Adrenal gland (tissue), 12 donors: ENCODE measurements around the gene TPK1. TPM values are rescaled to one million over a fixed set of nuclear protein-coding genes. Genes with fewer than 3 reads are reported as not detected.

Experiments
- DNase-seq, 7 donors: peaks; one replicate each; pipeline ENCODE4 v3.0.0-alpha.2; 2019 to 2020
- H3K27ac ChIP-seq, 5 donors: fragments of 200-600 bp; sonication (generic) in 4 of 5; 1 replicate in 3 of 5; 2 replicates in 2 of 5; pipeline versions ENCODE4 v1.5.1 to v1.8.0; 2016 to 2020; ENCODE audit warnings: mild to moderate bottlenecking in 1 of 5
- H3K27me3 ChIP-seq: fragments of 200-600 bp; 2 replicates; pipeline ENCODE4 v1.8.0; 2021
- H3K36me3 ChIP-seq, 2 donors: fragments of 200-600 bp; replicated peaks in 1 of 2; 1 replicate in 1 of 2; 2 replicates in 1 of 2; pipeline versions ENCODE4 v1.5.1 to v1.8.0; 2018 to 2022
- H3K4me1 ChIP-seq, 2 donors: fragments of 200-600 bp; replicated peaks in 1 of 2; 1 replicate in 1 of 2; 2 replicates in 1 of 2; pipeline versions ENCODE4 v1.5.1 to v1.8.0; 2018 to 2021
- H3K4me3 ChIP-seq, 4 donors: fragments of 200-600 bp; sonication (generic) in 3 of 4; one replicate each; pipeline ENCODE4 v1.5.1; 2016 to 2018
- H3K9me3 ChIP-seq, 3 donors: fragments of 200-600 bp; sonication (generic) in 1 of 3; replicated peaks in 1 of 3; 1 replicate in 2 of 3; 2 replicates in 1 of 3; pipeline versions ENCODE4 v1.5.1 to v1.8.0; 2016 to 2021
- POLR2A ChIP-seq, 2 donors: fragments of 450-650 bp; IDR thresholded peaks; one replicate each; pipeline ENCODE4 v1.6.1; 2017; ENCODE audit warnings: antibody characterized with exemption in 2 of 2, mild to moderate bottlenecking in 2 of 2, moderate library complexity in 1 of 2
- WGBS, 4 donors: extraction: QIAGEN DNeasy Blood & Tissue Kit in 2 of 4; methylation state at CpG; one replicate each; pipeline versions ENCODE4 v1.1.5 to v1.1.7; 2013 to 2017; 5-methylcytosine and 5-hydroxymethylcytosine counted together
- intact Hi-C, 2 donors: fragments of 100-400 bp; cut with DNase I; formaldehyde crosslinking; loops; one replicate each; pipeline versions ENCODE4 v1.14.1 to v1.15.0; 2022 to 2023
- polyA plus RNA-seq, 3 donors: library from polyadenylated mRNA; stranded (reverse); fragments of 200-250 nt in 2 of 3; fragments of 350-450 nt in 1 of 3; fragmentation: Illumina TruSeq in 1 of 3; extraction: RNeasy Lipid Tissue Mini Kit (QIAGEN cat#74804) in 1 of 3; gene quantifications; one replicate each; pipeline ENCODE4 v1.2.3, GENCODE V29; 2013 to 2014
- total RNA-seq, 9 donors: library from RNA; depleted of rRNA in 4 of 9; stranded (reverse); fragments of >200 nt in 4 of 9; fragments of 120-200 nt in 1 of 9; fragmentation: NEBNext Ultra II Directional in 1 of 9; extraction: Animal tissue kit (Norgen Biotek cat#: 25700) in 1 of 9; gene quantifications; one replicate each; pipeline versions ENCODE4 v1.1.0 to v1.2.4, GENCODE V29; 2013 to 2023
- TF ChIP-seq, protein P1 (sequence below), 6 experiments: fragments of 450-650 bp in 4 of 6; fragments of 200-600 bp in 2 of 6; sonication (generic) in 1 of 6; IDR thresholded peaks; 1 replicate in 5 of 6; 2 replicates in 1 of 6; pipeline versions ENCODE4 v1.5.1 to v1.8.0; 2016 to 2021; ENCODE audit warnings: antibody characterized with exemption in 6 of 6, mild to moderate bottlenecking in 2 of 6, moderate library complexity in 1 of 6
- donor health status: healthy with polysubstance abuse.
- donor health status: Bipolar disorder and iron deficiency.
- donor health status: DM: yes; HTN: yes; CAD: no.
- donor health status: DM: no; HTN: no; CAD: no.
- donor health status: DM: no; HTN: no; CAD: no.
- donor health status: DM: yes; HTN: yes; CAD: no.

TPK1 gene
- total and polyA plus RNA-seq, 12 donors = 3.7 to 10.6 (median 9.6) TPM

DNA sequence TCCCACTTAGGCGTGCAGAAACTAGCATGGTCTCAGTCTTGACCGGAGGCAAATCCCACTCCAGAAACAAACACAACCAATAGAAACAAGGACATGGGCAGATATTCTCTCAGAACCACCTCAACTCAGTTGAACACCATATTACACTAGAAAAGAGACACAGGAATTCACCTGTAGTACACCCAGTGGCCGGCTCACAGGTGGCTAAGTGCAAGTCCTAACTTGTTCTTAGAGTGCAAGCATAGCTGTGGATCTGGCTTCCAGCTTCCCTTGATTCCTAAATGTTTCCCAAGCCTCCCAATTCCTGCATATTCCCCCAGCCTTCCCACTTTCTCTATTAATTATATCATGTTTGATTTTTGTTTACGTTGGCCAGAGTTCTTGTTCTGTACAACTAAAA, 164.4 kb downstream of the TPK1 start:
- WGBS, 4 donors = 82 to 89% (median 86%) methylated on average over 4 of the region's 4 CpGs
- Histone ChIP-seq H3K27me3 (no peaks in the 10 kb centered on the region), H3K4me1 (no peaks in the 10 kb centered on the region), H3K4me3 (no peak overlapping the region), H3K36me3 (no peaks in the 10 kb centered on the region), H3K27ac (no peak overlapping the region), H3K9me3 (no peaks in the 10 kb centered on the region)
- TF ChIP-seq POLR2A (IDR thresholded peaks at IDR 0.05) = no peak
- TF ChIP-seq, protein P1, sequence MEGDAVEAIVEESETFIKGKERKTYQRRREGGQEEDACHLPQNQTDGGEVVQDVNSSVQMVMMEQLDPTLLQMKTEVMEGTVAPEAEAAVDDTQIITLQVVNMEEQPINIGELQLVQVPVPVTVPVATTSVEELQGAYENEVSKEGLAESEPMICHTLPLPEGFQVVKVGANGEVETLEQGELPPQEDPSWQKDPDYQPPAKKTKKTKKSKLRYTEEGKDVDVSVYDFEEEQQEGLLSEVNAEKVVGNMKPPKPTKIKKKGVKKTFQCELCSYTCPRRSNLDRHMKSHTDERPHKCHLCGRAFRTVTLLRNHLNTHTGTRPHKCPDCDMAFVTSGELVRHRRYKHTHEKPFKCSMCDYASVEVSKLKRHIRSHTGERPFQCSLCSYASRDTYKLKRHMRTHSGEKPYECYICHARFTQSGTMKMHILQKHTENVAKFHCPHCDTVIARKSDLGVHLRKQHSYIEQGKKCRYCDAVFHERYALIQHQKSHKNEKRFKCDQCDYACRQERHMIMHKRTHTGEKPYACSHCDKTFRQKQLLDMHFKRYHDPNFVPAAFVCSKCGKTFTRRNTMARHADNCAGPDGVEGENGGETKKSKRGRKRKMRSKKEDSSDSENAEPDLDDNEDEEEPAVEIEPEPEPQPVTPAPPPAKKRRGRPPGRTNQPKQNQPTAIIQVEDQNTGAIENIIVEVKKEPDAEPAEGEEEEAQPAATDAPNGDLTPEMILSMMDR (IDR thresholded peaks at IDR 0.05) = no peak
- DNase-seq = no peak
- intact Hi-C loops = no loop called here

DNA sequence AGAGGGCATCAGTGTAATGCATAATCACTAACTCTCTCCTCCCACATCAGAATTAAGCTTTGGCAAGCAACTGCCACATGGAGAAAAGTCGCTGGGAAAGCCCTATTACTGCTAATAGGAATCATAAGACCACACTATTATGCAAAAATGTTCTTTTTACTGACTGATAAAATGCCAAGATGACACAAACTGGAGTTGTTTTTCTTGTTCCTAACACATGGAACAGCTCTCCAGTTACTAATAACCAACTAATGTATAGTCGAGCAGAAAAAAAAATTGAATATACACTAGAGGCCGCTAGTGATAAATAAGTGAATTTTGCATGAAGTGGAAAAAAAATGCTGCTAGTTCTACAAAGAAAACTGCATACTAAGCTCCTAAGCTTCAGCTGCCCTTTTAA, 165.6 kb downstream of the TPK1 start:
- H3K9me3 ChIP-seq = no peaks in the 10 kb centered on the region
- WGBS, 4 donors = 23 to 30% (median 25%) methylated on average over 3 of the region's 3 CpGs
- H3K27me3 ChIP-seq = no peaks in the 10 kb centered on the region
- no peaks in the 10 kb centered on the region for H3K4me1 ChIP-seq
- H3K36me3 ChIP-seq = no peaks in the 10 kb centered on the region
- intact Hi-C loops = no loop called here
- TF ChIP-seq, protein P1 (IDR thresholded peaks at IDR 0.05) = no peak
- no peak for TF ChIP-seq POLR2A (IDR thresholded peaks at IDR 0.05)
- no peak overlapping the region for H3K4me3 ChIP-seq
- H3K27ac ChIP-seq = no peak overlapping the region
- DNase-seq = no peak

- no peak for DNase-seq
Measured at GRCh38 chr7:144668503-144668902, 167.3 kb downstream of the TPK1 start.

GRCh38 chr7:144665689-144666381, 170.0 kb downstream of the TPK1 start:
- Histone ChIP-seq H3K36me3 (no peaks in the 10 kb centered on the region), H3K27me3 (no peaks in the 10 kb centered on the region), H3K4me3 (no peak overlapping the region), H3K9me3 (no peaks in the 10 kb centered on the region), H3K4me1 (no peaks in the 10 kb centered on the region), H3K27ac (no peak overlapping the region)
- no peak for DNase-seq
- intact Hi-C loops = no loop called here
- TF ChIP-seq, protein P1 (IDR thresholded peaks at IDR 0.05) = no peak
- no peak for TF ChIP-seq POLR2A (IDR thresholded peaks at IDR 0.05)
- WGBS, 4 donors = 53 to 71% (median 58%) methylated on average over 2 of the region's 2 CpGs

More at GRCh38 chr7:144668503-144668902, 167.3 kb downstream of the TPK1 start:
- WGBS, 4 donors = 64 to 82% (median 73%) methylated on average over 1 of the region's 1 CpG
- Histone ChIP-seq H3K9me3 (no peaks in the 10 kb centered on the region), H3K27me3 (no peaks in the 10 kb centered on the region), H3K36me3 (no peaks in the 10 kb centered on the region), H3K27ac (no peak overlapping the region), H3K4me3 (no peak overlapping the region), H3K4me1 (no peaks in the 10 kb centered on the region)
- intact Hi-C loops = no loop called here
- TF ChIP-seq POLR2A (IDR thresholded peaks at IDR 0.05) = no peak
- TF ChIP-seq, protein P1 (IDR thresholded peaks at IDR 0.05) = no peak
